GM23338 (cell line): ENCODE results near the gene GLS. TPM values are rescaled to one million over a fixed set of nuclear protein-coding genes. Genes with fewer than 3 reads are reported as not detected.

Experiments
- ATAC-seq: fragments of 200-7000 bp; cut with Tn5 transposase; 3 replicates; pipeline ENCODE4 v1.9.1; 2020
- DNase-seq: peaks from one replicate; pipeline ENCODE4 v3.0.0-alpha.2; 2015; ENCODE audit warnings: low spot score
- H2AFZ ChIP-seq: fragments of 200-600 bp; sonication (generic); 2 replicates; pipeline ENCODE4 v1.8.0; 2016; ENCODE audit warnings: antibody characterized with exemption, mild to moderate bottlenecking, moderate library complexity
- H3F3A ChIP-seq: fragments of 200-600 bp; sonication (generic); replicated peaks from 2 replicates; pipeline ENCODE4 v1.8.0; 2017; ENCODE audit warnings: antibody characterized with exemption, mixed run types, low read depth
- H3K27ac ChIP-seq: fragments of 200-600 bp; sonication (generic); 2 replicates; pipeline ENCODE4 v1.6.1; 2016; ENCODE audit warnings: low read depth
- H3K27me3 ChIP-seq: fragments of 200-600 bp; sonication (generic); 2 replicates; pipeline ENCODE4 v1.8.0; 2016; ENCODE audit warnings: mild to moderate bottlenecking, mixed run types, moderate library complexity; ENCODE audit not compliant: insufficient read depth
- H3K36me3 ChIP-seq: fragments of 200-600 bp; sonication (generic); 2 replicates; pipeline ENCODE4 v1.8.0; 2016; ENCODE audit warnings: mild to moderate bottlenecking; ENCODE audit not compliant: insufficient read depth
- H3K4me1 ChIP-seq: fragments of 200-600 bp; sonication (generic); 2 replicates; pipeline ENCODE4 v1.8.0; 2016; ENCODE audit warnings: mild to moderate bottlenecking, moderate library complexity; ENCODE audit not compliant: insufficient read depth
- H3K4me2 ChIP-seq: fragments of 200-600 bp; sonication (generic); 2 replicates; pipeline ENCODE4 v1.7.1; 2017; ENCODE audit warnings: mixed run types
- H3K4me3 ChIP-seq: fragments of 200-600 bp; sonication (generic); 2 replicates; pipeline ENCODE4 v1.6.1; 2016; ENCODE audit warnings: mixed run types
- H3K79me2 ChIP-seq: fragments of 200-600 bp; sonication (generic); replicated peaks from 2 replicates; pipeline ENCODE4 v1.8.0; 2017; ENCODE audit warnings: mild to moderate bottlenecking; ENCODE audit not compliant: insufficient read depth
- H3K9me2 ChIP-seq: fragments of 200-600 bp; sonication (generic); 2 replicates; pipeline ENCODE4 v1.8.0; 2017; ENCODE audit not compliant: insufficient read depth
- H4K20me1 ChIP-seq: fragments of 200-600 bp; sonication (generic); replicated peaks from 2 replicates; pipeline ENCODE4 v1.8.0; 2017; ENCODE audit warnings: mild to moderate bottlenecking; ENCODE audit not compliant: insufficient read depth
- H3K27ac Mint-ChIP-seq: 2 replicates; pipeline ENCODE4 v1.8.0; 2020; ENCODE audit warnings: inconsistent platforms, mild to moderate bottlenecking, moderate library complexity, mixed read lengths
- H3K27me3 Mint-ChIP-seq: 3 replicates; pipeline ENCODE4 v1.8.0; 2022; ENCODE audit warnings: low read depth, mild to moderate bottlenecking, moderate library complexity, mixed read lengths, inconsistent platforms; ENCODE audit not compliant: insufficient read depth, poor library complexity
- H3K36me3 Mint-ChIP-seq: 3 replicates; pipeline ENCODE4 v1.8.0; 2021; ENCODE audit warnings: low read depth, mild to moderate bottlenecking, inconsistent platforms, moderate library complexity, mixed read lengths
- H3K4me1 Mint-ChIP-seq: 3 replicates; pipeline ENCODE4 v1.8.0; 2020; ENCODE audit warnings: mild to moderate bottlenecking, inconsistent platforms, mixed read lengths
- H3K4me3 Mint-ChIP-seq: 3 replicates; pipeline ENCODE4 v1.8.0; 2021; ENCODE audit warnings: moderate library complexity, mild to moderate bottlenecking, inconsistent platforms, mixed read lengths
- H3K9me3 Mint-ChIP-seq: 3 replicates; pipeline ENCODE4 v1.8.0; 2020; ENCODE audit warnings: moderate library complexity, mild to moderate bottlenecking, inconsistent platforms, mixed read lengths
- CREB1 ChIP-seq: fragments of 250-450 bp; sonication (Bioruptor Pico); IDR thresholded peaks from 2 replicates; pipeline ENCODE4 v1.5.0; 2020; ENCODE audit warnings: low read depth, mild to moderate bottlenecking, moderate library complexity
- EZH2 ChIP-seq: fragments of 200-600 bp; sonication (generic); IDR thresholded peaks from one replicate; pipeline ENCODE4 v1.8.0; 2017; ENCODE audit warnings: antibody characterized with exemption, mild to moderate bottlenecking, low read depth; ENCODE audit not compliant: unreplicated experiment
- EZH2phosphoT487 ChIP-seq: fragments of 200-600 bp; sonication (generic); IDR thresholded peaks from one replicate; pipeline ENCODE4 v1.8.1; 2018; ENCODE audit warnings: antibody characterized with exemption; ENCODE audit not compliant: unreplicated experiment
- JUNB ChIP-seq: IDR thresholded peaks from one replicate; pipeline ENCODE4 v1.6.1; 2016; ENCODE audit warnings: antibody characterized with exemption; ENCODE audit not compliant: unreplicated experiment
- NANOG ChIP-seq: IDR thresholded peaks from 2 replicates; pipeline ENCODE4 v1.6.1; 2016; ENCODE audit warnings: antibody characterized with exemption, borderline replicate concordance
- POLR2AphosphoS5 ChIP-seq: IDR thresholded peaks from 2 replicates; pipeline ENCODE4 v1.6.1; 2016; ENCODE audit warnings: antibody characterized with exemption, low read depth
- STAT1 ChIP-seq: IDR thresholded peaks from one replicate; pipeline ENCODE4 v1.6.1; 2016; ENCODE audit warnings: antibody characterized with exemption; ENCODE audit not compliant: unreplicated experiment
- ZNF114 ChIP-seq: fragments of 250-450 bp; sonication (Bioruptor Pico); IDR thresholded peaks from 2 replicates; pipeline ENCODE4 v1.5.0; 2020; ENCODE audit warnings: mild to moderate bottlenecking, moderate library complexity
- ZNF331 ChIP-seq: fragments of 250-450 bp; sonication (Bioruptor Pico); IDR thresholded peaks from 2 replicates; pipeline ENCODE4 v1.5.0; 2020; ENCODE audit warnings: low read depth, mild to moderate bottlenecking, moderate library complexity
- polyA plus RNA-seq: library from polyadenylated mRNA; unstranded; fragments of >200 nt; fragmentation: Nextera tagmentation; extraction: Ambion mirVana; gene quantifications from 2 replicates; pipeline ENCODE4 v1.2.1, GENCODE V29; 2016
- total RNA-seq: library from RNA; depleted of rRNA; stranded (reverse); fragments of >200 nt; shearing (Covaris generic); gene quantifications from 2 replicates; pipeline ENCODE4 v1.2.3, GENCODE V29; 2014
- TF ChIP-seq, protein P1 (sequence below): IDR thresholded peaks from 2 replicates; pipeline ENCODE4 v1.6.1; 2016; ENCODE audit warnings: antibody characterized with exemption
- TF ChIP-seq, protein P2 (sequence below): fragments of 250-450 bp; sonication (Bioruptor Pico); IDR thresholded peaks from 2 replicates; pipeline ENCODE4 v1.5.0; 2020; ENCODE audit warnings: mild to moderate bottlenecking, moderate library complexity
- TF ChIP-seq, protein P3 (sequence below), 2 experiments: fragments of 200-600 bp in 1 of 2; sonication (generic) in 1 of 2; conservative IDR thresholded peaks; 2 replicates each; pipeline versions ENCODE4 v1.5.1 to v1.6.1; 2016 to 2017; ENCODE audit warnings: antibody characterized with exemption in 2 of 2, low read depth in 2 of 2, mild to moderate bottlenecking in 2 of 2, moderate library complexity in 1 of 2
- TF ChIP-seq, protein P4 (sequence below): IDR thresholded peaks from one replicate; pipeline ENCODE4 v1.6.1; 2018; ENCODE audit warnings: antibody characterized with exemption; ENCODE audit not compliant: unreplicated experiment

GLS gene
- total and polyA plus RNA-seq, 2 experiments from 2014 or later, result 38.1 to 172 TPM

DNA sequence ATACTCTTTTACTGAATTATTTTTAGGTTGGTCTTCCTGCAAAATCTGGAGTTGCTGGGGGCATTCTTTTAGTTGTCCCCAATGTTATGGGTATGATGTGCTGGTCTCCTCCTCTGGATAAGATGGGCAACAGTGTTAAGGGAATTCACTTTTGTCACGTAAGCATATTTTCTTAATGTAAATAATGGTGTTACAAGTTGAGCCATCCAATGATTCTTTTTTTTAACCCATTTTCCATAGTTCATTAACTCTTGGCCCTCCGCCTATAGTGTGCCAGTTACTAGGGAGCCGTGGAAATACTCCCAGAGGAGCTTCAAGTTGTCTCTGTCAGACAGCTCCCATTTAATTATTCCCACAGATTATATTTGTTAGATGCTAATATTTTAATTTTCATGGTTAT, 49.8 kb downstream of the GLS start:
- Histone ChIP-seq H3K9me2 (no peaks in the 10 kb centered on the region), H3K79me2 (no peaks in the 10 kb centered on the region), H2AFZ (no peak overlapping the region), H3K27me3 (no peaks in the 10 kb centered on the region), H3K36me3 (peaks cover 7% of the 10 kb centered on the region; the same call in 1 of the 2 replicates), H4K20me1 (no peaks in the 10 kb centered on the region), H3K27ac (peak overlapping the region; percentile 6; the same call in 1 of the 2 replicates), H3F3A (no peaks in the 10 kb centered on the region), H3K4me3 (no peak overlapping the region), H3K4me1 (peaks cover 38% of the 10 kb centered on the region), H3K4me2 (no peak overlapping the region)
- peaks cover 42% of the 10 kb centered on the region for H3K4me1 Mint-ChIP-seq
- H3K27ac Mint-ChIP-seq, result peak overlapping the region; percentile 75
- H3K4me3 Mint-ChIP-seq, result no peak overlapping the region
- TF ChIP-seq ZNF114 (CRISPR knock-in tag) (no peak), EZH2phosphoT487 (no peak), NANOG (no peak), JUNB (no peak), EZH2 (no peak), ZNF331 (CRISPR knock-in tag) (no peak), POLR2AphosphoS5 (no peak), CREB1 (CRISPR knock-in tag) (no peak), STAT1 (no peak)
- TF ChIP-seq, protein P1, sequence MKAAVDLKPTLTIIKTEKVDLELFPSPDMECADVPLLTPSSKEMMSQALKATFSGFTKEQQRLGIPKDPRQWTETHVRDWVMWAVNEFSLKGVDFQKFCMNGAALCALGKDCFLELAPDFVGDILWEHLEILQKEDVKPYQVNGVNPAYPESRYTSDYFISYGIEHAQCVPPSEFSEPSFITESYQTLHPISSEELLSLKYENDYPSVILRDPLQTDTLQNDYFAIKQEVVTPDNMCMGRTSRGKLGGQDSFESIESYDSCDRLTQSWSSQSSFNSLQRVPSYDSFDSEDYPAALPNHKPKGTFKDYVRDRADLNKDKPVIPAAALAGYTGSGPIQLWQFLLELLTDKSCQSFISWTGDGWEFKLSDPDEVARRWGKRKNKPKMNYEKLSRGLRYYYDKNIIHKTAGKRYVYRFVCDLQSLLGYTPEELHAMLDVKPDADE, result no peak
- TF ChIP-seq, protein P2, sequence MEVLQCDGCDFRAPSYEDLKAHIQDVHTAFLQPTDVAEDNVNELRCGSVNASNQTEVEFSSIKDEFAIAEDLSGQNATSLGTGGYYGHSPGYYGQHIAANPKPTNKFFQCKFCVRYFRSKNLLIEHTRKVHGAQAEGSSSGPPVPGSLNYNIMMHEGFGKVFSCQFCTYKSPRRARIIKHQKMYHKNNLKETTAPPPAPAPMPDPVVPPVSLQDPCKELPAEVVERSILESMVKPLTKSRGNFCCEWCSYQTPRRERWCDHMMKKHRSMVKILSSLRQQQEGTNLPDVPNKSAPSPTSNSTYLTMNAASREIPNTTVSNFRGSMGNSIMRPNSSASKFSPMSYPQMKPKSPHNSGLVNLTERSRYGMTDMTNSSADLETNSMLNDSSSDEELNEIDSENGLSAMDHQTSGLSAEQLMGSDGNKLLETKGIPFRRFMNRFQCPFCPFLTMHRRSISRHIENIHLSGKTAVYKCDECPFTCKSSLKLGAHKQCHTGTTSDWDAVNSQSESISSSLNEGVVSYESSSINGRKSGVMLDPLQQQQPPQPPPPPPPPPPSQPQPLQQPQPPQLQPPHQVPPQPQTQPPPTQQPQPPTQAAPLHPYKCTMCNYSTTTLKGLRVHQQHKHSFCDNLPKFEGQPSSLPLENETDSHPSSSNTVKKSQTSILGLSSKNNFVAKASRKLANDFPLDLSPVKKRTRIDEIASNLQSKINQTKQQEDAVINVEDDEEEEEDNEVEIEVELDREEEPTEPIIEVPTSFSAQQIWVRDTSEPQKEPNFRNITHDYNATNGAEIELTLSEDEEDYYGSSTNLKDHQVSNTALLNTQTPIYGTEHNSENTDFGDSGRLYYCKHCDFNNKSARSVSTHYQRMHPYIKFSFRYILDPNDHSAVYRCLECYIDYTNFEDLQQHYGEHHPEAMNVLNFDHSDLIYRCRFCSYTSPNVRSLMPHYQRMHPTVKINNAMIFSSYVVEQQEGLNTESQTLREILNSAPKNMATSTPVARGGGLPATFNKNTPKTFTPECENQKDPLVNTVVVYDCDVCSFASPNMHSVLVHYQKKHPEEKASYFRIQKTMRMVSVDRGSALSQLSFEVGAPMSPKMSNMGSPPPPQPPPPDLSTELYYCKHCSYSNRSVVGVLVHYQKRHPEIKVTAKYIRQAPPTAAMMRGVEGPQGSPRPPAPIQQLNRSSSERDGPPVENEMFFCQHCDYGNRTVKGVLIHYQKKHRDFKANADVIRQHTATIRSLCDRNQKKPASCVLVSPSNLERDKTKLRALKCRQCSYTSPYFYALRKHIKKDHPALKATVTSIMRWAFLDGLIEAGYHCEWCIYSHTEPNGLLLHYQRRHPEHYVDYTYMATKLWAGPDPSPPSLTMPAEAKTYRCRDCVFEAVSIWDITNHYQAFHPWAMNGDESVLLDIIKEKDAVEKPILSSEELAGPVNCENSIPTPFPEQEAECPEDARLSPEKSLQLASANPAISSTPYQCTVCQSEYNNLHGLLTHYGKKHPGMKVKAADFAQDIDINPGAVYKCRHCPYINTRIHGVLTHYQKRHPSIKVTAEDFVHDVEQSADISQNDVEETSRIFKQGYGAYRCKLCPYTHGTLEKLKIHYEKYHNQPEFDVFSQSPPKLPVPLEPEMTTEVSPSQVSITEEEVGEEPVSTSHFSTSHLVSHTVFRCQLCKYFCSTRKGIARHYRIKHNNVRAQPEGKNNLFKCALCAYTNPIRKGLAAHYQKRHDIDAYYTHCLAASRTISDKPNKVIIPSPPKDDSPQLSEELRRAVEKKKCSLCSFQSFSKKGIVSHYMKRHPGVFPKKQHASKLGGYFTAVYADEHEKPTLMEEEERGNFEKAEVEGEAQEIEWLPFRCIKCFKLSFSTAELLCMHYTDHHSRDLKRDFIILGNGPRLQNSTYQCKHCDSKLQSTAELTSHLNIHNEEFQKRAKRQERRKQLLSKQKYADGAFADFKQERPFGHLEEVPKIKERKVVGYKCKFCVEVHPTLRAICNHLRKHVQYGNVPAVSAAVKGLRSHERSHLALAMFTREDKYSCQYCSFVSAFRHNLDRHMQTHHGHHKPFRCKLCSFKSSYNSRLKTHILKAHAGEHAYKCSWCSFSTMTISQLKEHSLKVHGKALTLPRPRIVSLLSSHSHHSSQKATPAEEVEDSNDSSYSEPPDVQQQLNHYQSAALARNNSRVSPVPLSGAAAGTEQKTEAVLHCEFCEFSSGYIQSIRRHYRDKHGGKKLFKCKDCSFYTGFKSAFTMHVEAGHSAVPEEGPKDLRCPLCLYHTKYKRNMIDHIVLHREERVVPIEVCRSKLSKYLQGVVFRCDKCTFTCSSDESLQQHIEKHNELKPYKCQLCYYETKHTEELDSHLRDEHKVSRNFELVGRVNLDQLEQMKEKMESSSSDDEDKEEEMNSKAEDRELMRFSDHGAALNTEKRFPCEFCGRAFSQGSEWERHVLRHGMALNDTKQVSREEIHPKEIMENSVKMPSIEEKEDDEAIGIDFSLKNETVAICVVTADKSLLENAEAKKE, result no peak
- TF ChIP-seq, protein P3, sequence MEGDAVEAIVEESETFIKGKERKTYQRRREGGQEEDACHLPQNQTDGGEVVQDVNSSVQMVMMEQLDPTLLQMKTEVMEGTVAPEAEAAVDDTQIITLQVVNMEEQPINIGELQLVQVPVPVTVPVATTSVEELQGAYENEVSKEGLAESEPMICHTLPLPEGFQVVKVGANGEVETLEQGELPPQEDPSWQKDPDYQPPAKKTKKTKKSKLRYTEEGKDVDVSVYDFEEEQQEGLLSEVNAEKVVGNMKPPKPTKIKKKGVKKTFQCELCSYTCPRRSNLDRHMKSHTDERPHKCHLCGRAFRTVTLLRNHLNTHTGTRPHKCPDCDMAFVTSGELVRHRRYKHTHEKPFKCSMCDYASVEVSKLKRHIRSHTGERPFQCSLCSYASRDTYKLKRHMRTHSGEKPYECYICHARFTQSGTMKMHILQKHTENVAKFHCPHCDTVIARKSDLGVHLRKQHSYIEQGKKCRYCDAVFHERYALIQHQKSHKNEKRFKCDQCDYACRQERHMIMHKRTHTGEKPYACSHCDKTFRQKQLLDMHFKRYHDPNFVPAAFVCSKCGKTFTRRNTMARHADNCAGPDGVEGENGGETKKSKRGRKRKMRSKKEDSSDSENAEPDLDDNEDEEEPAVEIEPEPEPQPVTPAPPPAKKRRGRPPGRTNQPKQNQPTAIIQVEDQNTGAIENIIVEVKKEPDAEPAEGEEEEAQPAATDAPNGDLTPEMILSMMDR (conservative IDR thresholded peaks at IDR 0.05; ENCODE audit: low read depth in 2 of 2), result no peak
- TF ChIP-seq, protein P4, sequence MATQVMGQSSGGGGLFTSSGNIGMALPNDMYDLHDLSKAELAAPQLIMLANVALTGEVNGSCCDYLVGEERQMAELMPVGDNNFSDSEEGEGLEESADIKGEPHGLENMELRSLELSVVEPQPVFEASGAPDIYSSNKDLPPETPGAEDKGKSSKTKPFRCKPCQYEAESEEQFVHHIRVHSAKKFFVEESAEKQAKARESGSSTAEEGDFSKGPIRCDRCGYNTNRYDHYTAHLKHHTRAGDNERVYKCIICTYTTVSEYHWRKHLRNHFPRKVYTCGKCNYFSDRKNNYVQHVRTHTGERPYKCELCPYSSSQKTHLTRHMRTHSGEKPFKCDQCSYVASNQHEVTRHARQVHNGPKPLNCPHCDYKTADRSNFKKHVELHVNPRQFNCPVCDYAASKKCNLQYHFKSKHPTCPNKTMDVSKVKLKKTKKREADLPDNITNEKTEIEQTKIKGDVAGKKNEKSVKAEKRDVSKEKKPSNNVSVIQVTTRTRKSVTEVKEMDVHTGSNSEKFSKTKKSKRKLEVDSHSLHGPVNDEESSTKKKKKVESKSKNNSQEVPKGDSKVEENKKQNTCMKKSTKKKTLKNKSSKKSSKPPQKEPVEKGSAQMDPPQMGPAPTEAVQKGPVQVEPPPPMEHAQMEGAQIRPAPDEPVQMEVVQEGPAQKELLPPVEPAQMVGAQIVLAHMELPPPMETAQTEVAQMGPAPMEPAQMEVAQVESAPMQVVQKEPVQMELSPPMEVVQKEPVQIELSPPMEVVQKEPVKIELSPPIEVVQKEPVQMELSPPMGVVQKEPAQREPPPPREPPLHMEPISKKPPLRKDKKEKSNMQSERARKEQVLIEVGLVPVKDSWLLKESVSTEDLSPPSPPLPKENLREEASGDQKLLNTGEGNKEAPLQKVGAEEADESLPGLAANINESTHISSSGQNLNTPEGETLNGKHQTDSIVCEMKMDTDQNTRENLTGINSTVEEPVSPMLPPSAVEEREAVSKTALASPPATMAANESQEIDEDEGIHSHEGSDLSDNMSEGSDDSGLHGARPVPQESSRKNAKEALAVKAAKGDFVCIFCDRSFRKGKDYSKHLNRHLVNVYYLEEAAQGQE, result no peak
- ATAC-seq, result no peak
- H3K9me3 Mint-ChIP-seq, result no peaks in the 10 kb centered on the region
- no peak for DNase-seq
- peaks cover 27% of the 10 kb centered on the region for H3K36me3 Mint-ChIP-seq
- no peaks in the 10 kb centered on the region for H3K27me3 Mint-ChIP-seq
